ENCODE results near the gene GCN1.
"Not testable (repeated sequence)": the region's sequence is repeated elsewhere in the genome, so short reads cannot be mapped to it uniquely, and the experiment has no call there.

The GCN1 gene

DNA sequence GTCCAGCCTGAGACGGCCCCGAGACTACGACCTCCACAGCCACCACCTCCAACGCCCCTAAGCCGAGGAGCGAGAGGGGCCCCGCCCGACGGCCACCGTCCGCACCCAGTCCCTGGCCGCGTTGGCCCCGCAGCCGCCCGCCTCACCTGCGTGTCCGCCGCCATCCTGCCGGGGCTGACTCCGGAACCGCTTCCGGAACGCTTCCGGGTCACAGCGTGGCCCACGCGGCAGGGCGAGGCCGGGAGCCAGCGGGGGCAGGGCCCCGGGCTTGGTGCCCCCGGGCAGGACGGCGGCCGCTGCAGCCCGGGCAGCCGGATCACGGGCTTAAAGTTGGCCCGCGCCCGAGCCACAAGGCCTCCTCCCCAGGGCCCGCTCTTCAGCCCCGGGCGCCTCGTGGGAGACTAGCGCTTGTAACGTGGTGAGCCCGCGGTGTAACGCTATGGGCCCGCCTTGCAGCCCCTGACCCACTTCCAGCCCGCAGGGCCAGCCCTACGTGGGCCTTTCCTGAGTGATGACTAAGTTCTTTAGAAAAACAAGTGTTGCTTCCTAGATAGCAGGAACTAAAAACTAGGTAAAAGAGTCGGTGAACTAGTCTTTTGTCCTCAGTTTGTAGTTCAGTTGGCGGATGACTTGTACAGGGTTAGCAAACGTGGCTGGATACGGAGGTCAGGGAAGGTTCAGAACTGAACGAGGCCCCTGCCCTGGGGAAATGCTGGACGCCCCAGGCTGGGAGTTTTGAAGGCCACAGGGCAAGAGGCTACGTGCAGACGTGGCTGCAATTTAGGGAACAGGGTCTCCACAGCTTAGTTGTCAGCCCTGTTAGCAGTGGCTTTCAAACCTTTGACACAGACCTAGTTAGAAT lies at the start of gene GCN1:
Gene GCN1, minus strand, starts transcription at position 182 of the 862 bp plus-strand sequence. Its CDS starts 18 bp downstream, at position 164.
- DNase-seq (ENCODE audit: low read depth) = no peak

- DNase-seq (ENCODE audit: low read depth) = no peak
Measured at GRCh38 chr12:120242971-120243699, 48.6 kb upstream of the GCN1 start.

DNA sequence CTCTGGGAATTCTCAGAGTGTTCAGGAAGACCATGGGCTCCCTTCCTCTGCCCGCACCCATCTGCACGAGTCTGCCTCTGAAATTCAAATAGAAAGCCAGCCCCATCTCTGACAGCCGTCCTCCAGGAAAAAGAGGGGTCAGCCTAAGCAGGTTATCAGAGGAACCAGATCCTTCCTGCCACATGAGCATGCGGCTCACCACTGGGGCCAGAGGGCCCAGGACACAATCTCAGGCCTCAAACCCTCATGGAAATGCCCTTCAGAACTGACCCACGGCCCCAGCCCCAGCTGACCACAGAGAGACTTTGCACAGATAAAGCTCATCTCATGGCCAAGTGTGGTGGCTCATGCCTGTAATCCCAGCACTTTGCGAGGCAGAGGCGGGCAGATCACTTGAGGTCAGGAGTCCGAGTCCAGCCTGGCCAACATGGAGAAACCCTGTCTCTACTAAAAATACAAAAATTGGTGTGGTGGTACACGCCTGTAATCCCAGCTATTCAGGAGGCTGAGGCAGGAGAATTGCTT lies 47.8 kb upstream of the GCN1 start:
- no peak for DNase-seq (ENCODE audit: low read depth)

- DNase-seq (ENCODE audit: low read depth) = no peak
Measured at GRCh38 chr12:120241561-120242274, 47.2 kb upstream of the GCN1 start.

DNA sequence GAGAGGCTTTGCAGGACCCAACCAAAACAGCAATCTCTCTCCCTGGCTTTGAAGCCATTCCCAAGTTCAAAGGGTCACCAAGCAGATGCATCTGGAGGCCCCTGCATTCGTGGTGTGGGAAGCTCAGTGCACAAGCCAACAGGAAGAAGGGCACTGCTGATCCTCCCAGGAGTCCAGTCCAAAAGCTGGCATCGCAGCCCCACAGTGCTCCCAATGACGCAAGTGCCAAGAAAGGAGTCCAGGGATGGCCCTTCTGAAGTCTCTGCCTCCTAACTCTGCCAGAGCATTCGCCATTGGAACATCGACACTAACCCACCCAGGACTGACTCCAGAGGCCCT lies 45.9 kb upstream of the GCN1 start:
- DNase-seq (ENCODE audit: low read depth) = no peak

DNA sequence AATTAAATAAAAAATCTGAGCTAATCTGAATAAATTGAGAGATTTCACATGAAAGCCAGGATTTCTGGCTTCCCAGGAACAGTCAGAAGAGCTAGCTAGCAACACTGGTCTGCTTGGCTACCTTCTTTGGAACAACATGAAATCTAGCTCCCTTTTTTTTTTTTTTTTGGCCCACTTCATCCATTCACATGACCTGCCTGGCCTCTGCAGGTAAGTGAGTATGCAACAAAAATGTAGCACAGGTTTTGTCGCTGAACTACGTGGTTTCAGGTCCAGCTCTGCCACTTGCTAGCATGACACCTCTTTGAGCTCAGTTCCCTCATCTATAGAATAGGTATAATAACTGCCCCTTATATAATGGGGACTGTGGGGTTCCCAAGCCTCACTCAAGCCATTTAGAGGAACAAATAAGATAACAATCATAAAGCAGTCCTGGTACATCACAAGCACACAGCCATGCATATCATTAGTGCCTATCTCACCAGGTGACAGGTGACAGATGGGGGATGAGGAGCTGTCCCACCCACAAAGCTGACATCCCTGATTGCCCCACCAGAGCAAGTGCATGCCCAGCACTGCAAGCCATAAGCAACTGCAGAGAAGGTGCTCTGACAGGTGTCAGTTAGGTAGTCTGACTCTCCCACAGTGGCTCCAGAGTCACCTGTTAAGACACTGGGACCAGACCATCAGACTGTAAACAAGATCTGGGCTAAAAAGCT lies 45.4 kb upstream of the GCN1 start:
- no peak for DNase-seq (ENCODE audit: low read depth)

- DNase-seq (ENCODE audit: low read depth) = no peak
Measured at GRCh38 chr12:120238839-120239445, 44.4 kb upstream of the GCN1 start.

- DNase-seq (ENCODE audit: low read depth) = no peak
Measured at GRCh38 chr12:120238217-120238616, 43.7 kb upstream of the GCN1 start.

DNA sequence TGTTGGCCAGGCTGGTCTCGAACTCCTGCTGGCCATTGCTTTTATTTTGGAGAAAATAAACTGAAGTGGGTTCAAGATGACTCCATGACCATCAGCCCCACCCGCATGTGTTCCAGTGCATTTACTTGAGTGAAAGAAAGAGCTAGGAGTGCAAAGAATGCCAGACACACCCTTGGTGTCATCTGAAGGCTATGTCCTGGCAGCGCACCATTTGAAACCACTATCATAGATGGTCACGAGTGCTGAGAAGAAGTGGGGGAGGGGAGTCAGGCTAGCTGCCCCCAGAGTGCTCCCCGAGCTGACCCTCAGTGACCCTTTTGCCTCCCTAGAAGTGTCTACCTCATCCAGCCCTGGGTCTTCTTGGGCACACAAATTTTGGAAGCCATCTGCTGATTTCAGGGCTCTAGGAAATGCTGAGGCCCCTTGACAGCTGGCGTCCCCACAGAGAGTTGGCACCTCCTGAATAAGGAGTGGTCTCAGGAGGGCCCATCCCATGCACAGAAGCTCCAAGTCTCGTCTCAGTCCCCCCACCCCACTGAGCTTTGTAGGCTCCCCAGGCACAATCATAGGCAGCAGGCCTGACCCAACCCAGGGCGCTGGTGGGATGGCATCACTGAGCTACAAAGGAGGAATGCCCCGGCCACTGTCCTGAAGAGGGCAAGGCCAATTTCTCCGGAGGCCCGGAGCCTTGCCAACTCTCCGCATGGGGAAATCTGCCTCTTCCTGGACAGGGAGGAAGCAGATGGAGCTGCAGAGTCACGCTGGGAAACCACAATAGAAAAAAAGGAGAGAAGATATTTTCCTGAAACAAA lies 43.1 kb upstream of the GCN1 start:
- peak; percentile 84 for DNase-seq (ENCODE audit: low read depth)

GRCh38 chr12:120236809-120237208 lies 42.3 kb upstream of the GCN1 start:
- not testable (repeated sequence) for DNase-seq (ENCODE audit: low read depth)

DNA sequence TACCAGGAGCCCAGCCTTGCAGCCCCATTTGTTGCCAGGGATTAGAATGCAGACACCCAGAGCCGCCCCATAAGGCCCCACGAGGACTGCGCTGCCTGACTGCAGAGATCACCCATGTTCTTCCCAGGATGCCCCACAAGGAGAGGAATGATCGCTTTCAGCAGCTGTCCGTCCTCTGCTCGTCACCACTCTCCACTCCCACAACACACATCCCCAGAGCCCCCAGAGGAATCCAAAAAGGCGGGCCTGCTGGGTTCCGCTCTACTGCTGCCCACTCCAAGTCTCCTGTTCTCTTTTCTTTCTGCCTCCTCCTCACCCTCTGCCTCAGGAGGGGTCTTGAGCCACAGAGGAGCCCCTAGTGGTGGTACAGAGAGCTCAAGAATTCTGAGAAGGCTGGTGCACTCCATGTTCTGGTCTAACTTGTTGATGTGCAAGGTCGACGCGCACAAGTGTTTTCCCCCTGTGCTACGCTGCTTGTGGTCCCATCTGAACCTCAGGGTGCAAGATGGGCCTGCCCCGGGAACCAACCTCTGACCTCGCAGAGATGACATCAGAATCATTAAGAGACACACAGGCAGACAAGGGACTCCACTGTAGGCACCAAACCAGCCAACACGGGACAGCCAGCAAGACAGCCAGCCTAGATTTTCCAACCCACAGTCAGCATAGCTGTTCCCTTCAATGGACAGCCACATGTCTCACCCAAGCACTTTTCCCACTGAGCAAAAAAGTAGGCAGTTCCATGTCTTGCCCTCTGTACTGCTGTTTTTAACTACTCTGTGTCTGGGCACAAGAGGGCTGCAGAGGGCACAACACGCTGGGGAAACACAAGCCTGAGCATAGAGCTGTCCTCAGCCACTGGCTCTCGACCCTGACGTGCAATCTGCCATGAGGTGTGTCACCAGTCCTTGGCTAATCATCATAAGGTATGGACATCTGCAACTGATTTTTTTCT lies 41.1 kb upstream of the GCN1 start:
- DNase-seq (ENCODE audit: low read depth) = no peak

DNA sequence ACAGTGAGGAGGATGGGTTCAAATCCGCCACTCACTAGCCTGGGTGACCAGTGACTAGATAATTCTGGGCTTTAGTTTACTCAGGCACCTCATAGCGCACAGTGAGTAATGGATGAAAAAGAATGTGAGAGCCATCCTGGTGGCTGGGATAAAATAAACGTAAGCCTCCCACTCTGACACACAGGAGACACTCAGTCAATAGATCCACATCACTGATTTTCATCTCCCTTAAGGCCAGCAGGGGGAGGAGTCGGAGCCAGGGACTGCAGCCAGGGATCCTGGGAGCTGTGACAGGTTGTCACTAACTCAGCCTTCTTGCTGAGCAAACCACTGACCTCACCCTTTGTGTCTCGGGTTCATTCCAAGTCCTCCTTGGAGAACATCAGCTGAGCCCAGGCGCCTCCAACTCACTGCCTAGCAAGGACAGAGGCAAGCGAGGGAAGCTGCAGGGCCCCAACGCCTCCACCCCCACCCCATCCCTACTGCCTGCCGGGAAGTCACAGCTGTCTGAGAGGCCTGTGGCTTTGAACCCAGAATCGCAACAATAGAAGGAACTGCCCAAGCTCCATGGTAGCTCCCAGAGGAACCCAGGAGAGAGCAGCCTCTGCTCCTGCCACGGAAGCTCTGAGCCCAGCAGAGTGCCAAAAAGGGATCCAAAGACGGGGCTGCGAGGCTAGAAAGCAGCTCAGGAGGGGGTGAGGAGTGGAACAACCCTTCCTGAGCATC lies 40.3 kb upstream of the GCN1 start:
- DNase-seq (ENCODE audit: low read depth) = peak; percentile 94

GRCh38 chr12:120231316-120232011 lies 36.9 kb upstream of the GCN1 start:
- peak; percentile 82 for DNase-seq (ENCODE audit: low read depth)

DNA sequence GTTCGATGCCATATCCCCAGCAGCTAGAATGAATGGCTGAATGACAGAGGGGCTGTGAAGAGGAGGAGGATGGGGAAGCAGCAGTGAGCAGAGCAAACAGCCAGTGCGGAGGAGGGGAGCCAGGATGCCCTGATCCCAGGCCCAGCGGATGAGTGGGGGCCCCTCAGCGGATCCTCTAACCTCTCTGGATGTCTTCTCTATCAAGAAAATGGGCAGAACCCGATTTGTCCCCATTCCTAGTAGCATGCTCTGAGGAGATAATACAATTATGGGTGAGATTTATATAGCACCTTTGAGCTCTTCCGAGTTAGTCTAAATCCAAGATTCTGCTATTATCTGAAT lies 36.4 kb upstream of the GCN1 start:
- no peak for DNase-seq (ENCODE audit: low read depth)

GRCh38 chr12:120230326-120230973 lies 35.9 kb upstream of the GCN1 start:
- peak; percentile 77 for DNase-seq (ENCODE audit: low read depth)

GRCh38 chr12:120229487-120230325 lies 35.2 kb upstream of the GCN1 start:
- DNase-seq (ENCODE audit: low read depth) = no peak

GRCh38 chr12:120229071-120229486 lies 34.6 kb upstream of the GCN1 start:
- DNase-seq (ENCODE audit: low read depth) = no peak

All from GM04503 (cell line).